GM19193 (cell line): ENCODE data around the gene TMEM33.

Source experiments
- POLR2A ChIP-seq: IDR thresholded peaks from 4 replicates; pipeline ENCODE4 v1.6.1; 2011; ENCODE audit not compliant: insufficient read depth, insufficient read length; ENCODE audit errors: extremely low read depth

The TMEM33 gene, protein sequence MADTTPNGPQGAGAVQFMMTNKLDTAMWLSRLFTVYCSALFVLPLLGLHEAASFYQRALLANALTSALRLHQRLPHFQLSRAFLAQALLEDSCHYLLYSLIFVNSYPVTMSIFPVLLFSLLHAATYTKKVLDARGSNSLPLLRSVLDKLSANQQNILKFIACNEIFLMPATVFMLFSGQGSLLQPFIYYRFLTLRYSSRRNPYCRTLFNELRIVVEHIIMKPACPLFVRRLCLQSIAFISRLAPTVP

GRCh38 chr4:41934901-41935651 lies at the start of gene TMEM33:
TMEM33 (plus strand) TSS chr4:41935429; CDS start chr4:41935485, 56 bp downstream.
- peak; percentile 87 for TF ChIP-seq POLR2A

- no peak for TF ChIP-seq POLR2A
These were observed 49.8 kb upstream of the TMEM33 start for GRCh38 chr4:41885456-41885855.

DNA sequence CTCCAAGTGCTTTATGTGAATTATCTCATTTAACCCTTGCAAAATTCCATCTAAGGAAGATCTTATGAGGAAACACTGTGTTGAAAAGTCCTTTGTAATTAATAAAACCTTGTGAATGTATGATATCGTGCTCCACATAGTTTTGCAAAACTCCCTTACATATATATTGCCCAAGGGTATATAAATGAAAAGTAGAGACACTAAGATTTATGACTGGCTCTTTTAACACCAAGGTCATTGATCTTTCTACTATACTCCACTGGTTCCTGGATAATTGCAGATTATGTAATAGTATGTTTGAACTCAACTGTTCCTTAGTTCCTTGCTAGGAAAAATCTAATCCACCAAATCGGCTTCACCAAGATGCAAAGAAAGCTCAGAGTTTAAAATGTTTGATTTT lies 48.0 kb upstream of the TMEM33 start:
- no peak for TF ChIP-seq POLR2A

- TF ChIP-seq POLR2A: no peak
These were observed 47.2 kb upstream of the TMEM33 start for GRCh38 chr4:41887821-41888686.

- no peak for TF ChIP-seq POLR2A
These were observed 46.5 kb upstream of the TMEM33 start for GRCh38 chr4:41888687-41889074.

- TF ChIP-seq POLR2A: no peak
These were observed 45.9 kb upstream of the TMEM33 start for GRCh38 chr4:41889317-41889716.

- no peak for TF ChIP-seq POLR2A
These were observed 45.1 kb upstream of the TMEM33 start for GRCh38 chr4:41890085-41890484.

GRCh38 chr4:41896648-41897047 lies 38.6 kb upstream of the TMEM33 start:
- TF ChIP-seq POLR2A: no peak

DNA sequence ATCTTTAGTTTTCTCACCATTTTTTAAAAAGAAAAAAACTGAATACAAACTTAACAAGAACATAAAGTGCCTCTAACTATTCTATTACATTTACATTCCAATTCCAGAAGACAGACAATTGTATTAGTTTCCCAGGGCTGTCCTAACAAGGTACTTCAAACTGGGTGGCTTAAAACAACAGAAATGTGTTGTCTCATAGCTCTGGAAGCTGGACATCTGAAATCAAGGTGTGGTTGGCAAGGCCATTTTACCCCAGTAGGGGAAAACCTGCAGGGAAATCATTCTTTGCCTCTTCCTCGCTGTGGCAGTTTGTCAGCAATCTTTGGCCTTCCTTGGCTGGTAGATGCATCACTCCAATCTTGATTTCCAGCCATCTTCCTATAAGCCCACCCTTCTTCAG lies 37.5 kb upstream of the TMEM33 start:
- no peak for TF ChIP-seq POLR2A

- no peak for TF ChIP-seq POLR2A
These were observed 22.7 kb upstream of the TMEM33 start for GRCh38 chr4:41912546-41912945.

DNA sequence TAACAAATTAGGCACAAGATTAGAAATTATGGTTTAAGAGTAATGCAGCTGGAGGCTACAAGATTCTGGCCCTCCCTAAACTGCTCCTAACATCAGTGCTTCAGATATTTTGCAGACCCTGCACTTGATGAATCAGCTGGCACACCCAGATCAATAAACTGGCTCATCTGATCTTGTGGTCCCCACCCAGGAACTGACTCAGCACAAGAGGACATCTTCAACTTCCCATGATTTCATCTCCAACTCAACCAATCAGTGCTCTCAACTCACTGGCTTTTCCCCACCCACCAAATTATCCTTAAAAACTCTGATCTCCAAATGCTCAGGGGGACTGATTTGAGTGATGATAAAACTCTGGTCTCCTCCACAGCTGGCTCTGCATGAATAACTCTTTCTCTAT lies 21.7 kb upstream of the TMEM33 start:
- TF ChIP-seq POLR2A: no peak

- TF ChIP-seq POLR2A: no peak
These were observed 17.0 kb upstream of the TMEM33 start for GRCh38 chr4:41918278-41918677.

GRCh38 chr4:41921476-41921875 lies 13.8 kb upstream of the TMEM33 start:
- TF ChIP-seq POLR2A: no peak

DNA sequence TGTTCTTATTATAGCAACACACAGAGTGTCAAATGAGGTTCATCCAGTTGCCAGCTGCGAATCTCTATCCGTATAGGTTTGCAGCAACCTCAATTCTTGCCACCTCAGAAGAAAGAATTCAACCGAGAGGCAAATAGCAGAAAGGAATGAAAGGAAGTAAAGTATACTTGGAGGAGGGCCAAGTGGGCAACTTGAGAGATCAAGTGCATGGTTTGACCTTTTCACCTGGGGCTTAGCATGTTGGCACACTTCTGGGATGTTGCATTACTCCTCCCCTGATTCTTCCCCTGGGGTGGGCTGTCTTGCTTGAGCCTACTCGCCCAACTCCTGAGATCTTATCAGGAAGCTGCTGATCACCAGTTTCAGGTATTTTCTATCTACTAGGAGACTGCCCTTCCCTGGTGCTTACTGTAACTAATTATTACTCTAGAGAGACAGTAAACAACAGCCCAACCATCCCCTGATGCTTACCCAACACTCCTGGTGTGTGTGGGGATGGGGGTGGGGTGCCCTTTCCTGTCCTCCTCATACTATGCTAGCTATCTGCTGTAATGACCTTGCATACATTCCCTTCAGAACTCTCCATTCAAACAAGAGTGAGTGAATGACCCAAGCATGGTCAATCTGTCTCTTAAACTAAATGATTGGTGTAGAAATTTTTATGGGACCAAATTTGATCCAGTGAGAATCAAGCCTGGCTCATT lies 7.3 kb upstream of the TMEM33 start:
- no peak for TF ChIP-seq POLR2A
